ENCODE measurements around the gene RPL7A. TPM values are rescaled to one million over a fixed set of nuclear protein-coding genes. Genes with fewer than 3 reads are reported as not detected.

The RPL7A gene
- polyA plus RNA-seq, 1 donor (not counting 4 experiments of a cell fraction or from before 2014, with no cell fraction given), result 2,684 TPM

- TF ChIP-seq, protein P1, sequence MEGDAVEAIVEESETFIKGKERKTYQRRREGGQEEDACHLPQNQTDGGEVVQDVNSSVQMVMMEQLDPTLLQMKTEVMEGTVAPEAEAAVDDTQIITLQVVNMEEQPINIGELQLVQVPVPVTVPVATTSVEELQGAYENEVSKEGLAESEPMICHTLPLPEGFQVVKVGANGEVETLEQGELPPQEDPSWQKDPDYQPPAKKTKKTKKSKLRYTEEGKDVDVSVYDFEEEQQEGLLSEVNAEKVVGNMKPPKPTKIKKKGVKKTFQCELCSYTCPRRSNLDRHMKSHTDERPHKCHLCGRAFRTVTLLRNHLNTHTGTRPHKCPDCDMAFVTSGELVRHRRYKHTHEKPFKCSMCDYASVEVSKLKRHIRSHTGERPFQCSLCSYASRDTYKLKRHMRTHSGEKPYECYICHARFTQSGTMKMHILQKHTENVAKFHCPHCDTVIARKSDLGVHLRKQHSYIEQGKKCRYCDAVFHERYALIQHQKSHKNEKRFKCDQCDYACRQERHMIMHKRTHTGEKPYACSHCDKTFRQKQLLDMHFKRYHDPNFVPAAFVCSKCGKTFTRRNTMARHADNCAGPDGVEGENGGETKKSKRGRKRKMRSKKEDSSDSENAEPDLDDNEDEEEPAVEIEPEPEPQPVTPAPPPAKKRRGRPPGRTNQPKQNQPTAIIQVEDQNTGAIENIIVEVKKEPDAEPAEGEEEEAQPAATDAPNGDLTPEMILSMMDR (optimal IDR thresholded peaks at IDR 0.05 in 1 of 3, IDR thresholded peaks at IDR 0.05 in 1 of 3, conservative IDR thresholded peaks at IDR 0.05 in 1 of 3; ENCODE audit: extremely low read depth in 1 of 3, insufficient read depth in 2 of 3, low read length in 3 of 3), result no peak
- Histone ChIP-seq H3K36me3 (ENCODE audit: control insufficient read depth in 2 of 2, extremely low read depth in 1 of 2, insufficient read depth in 2 of 2, low read length in 2 of 2) (peaks cover 34 to 56% of the 10 kb centered on the region in 2 experiments), H3K9me1 (ENCODE audit: control insufficient read depth, extremely low read depth, insufficient read depth, low read length) (peaks cover 8% of the 10 kb centered on the region), H3K4me2 (ENCODE audit: control insufficient read depth, extremely low read depth, insufficient read depth, low read depth, low read length) (no peak overlapping the region), H3K79me2 (ENCODE audit: control insufficient read depth, insufficient read depth, low read length) (peaks cover 88% of the 10 kb centered on the region), H3K9ac (ENCODE audit: control insufficient read depth, extremely low read depth, insufficient read depth, low read length) (no peak overlapping the region), H4K20me1 (ENCODE audit: control insufficient read depth, extremely low read depth, insufficient read depth, low read length) (peaks cover 63% of the 10 kb centered on the region), H3K27ac (ENCODE audit: control insufficient read depth, insufficient read depth, low read length) (no peak overlapping the region), H3K4me3 (ENCODE audit: control insufficient read depth in 2 of 3, extremely low read depth in 1 of 3, insufficient read depth in 2 of 3, low read depth in 1 of 3, low read length in 3 of 3) (no peak overlapping the region), H3K9me3 (ENCODE audit: control insufficient read depth, low read depth, low read length) (no peaks in the 10 kb centered on the region), H2AFZ (ENCODE audit: control insufficient read depth, low read length) (no peak overlapping the region), H3K27me3 (ENCODE audit: control insufficient read depth, extremely low read depth, insufficient read depth, low read length) (no peaks in the 10 kb centered on the region), H3K4me1 (ENCODE audit: control insufficient read depth, extremely low read depth, insufficient read depth, low read length) (peaks cover 66% of the 10 kb centered on the region)
- FAIRE-seq (no peak), DNase-seq (ENCODE audit: low read depth, low spot score) (no peak)
- dilution Hi-C loops (cut with MboI; ENCODE audit: extremely low pct_ligation_motif_present, low sequenced_read_pairs), result no loop called here
Observed at GRCh38 chr9:133369422-133369821, 21.4 kb downstream of the RPL7A start.

DNA sequence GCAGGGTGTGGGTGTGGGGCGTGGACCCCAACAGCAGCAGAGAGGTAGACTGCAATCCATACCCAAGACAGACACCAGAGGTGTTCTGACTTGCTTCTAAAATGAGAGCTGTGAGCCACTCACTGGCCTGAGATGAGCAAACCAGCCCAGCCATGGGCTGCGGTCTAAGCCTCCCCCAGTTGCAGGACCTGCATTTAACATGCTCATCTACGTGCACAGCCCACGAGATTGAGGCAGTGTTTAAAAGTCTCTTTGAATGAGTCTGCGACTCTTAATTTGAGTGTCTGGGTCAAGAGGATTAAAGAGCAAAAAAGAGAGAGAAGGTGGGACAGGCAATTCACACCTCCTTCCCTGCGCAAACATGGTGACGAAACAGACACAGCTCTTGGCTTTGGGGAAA lies 21.9 kb downstream of the RPL7A start:
- Histone ChIP-seq H3K9ac (ENCODE audit: control insufficient read depth, extremely low read depth, insufficient read depth, low read length) (no peak overlapping the region), H3K27me3 (ENCODE audit: control insufficient read depth, extremely low read depth, insufficient read depth, low read length) (no peaks in the 10 kb centered on the region), H3K4me2 (ENCODE audit: control insufficient read depth, extremely low read depth, insufficient read depth, low read depth, low read length) (no peak overlapping the region), H3K36me3 (ENCODE audit: control insufficient read depth in 2 of 2, extremely low read depth in 1 of 2, insufficient read depth in 2 of 2, low read length in 2 of 2) (peaks cover 34 to 55% of the 10 kb centered on the region in 2 experiments), H3K4me3 (ENCODE audit: control insufficient read depth in 2 of 3, extremely low read depth in 1 of 3, insufficient read depth in 2 of 3, low read depth in 1 of 3, low read length in 3 of 3) (no peak overlapping the region), H3K27ac (ENCODE audit: control insufficient read depth, insufficient read depth, low read length) (no peak overlapping the region), H3K9me1 (ENCODE audit: control insufficient read depth, extremely low read depth, insufficient read depth, low read length) (peaks cover 8% of the 10 kb centered on the region), H3K9me3 (ENCODE audit: control insufficient read depth, low read depth, low read length) (no peaks in the 10 kb centered on the region), H3K4me1 (ENCODE audit: control insufficient read depth, extremely low read depth, insufficient read depth, low read length) (peaks cover 64% of the 10 kb centered on the region), H3K79me2 (ENCODE audit: control insufficient read depth, insufficient read depth, low read length) (peaks cover 93% of the 10 kb centered on the region), H2AFZ (ENCODE audit: control insufficient read depth, low read length) (no peak overlapping the region), H4K20me1 (ENCODE audit: control insufficient read depth, extremely low read depth, insufficient read depth, low read length) (peaks cover 62% of the 10 kb centered on the region)
- TF ChIP-seq, protein P1 (optimal IDR thresholded peaks at IDR 0.05 in 1 of 3, IDR thresholded peaks at IDR 0.05 in 1 of 3, conservative IDR thresholded peaks at IDR 0.05 in 1 of 3; ENCODE audit: extremely low read depth in 1 of 3, insufficient read depth in 2 of 3, low read length in 3 of 3), result no peak
- TF ChIP-seq EZH2 (IDR thresholded peaks at IDR 0.05; ENCODE audit: low read length), result no peak
- FAIRE-seq (no peak), DNase-seq (ENCODE audit: low read depth, low spot score) (no peak)
- dilution Hi-C loops (cut with MboI; ENCODE audit: extremely low pct_ligation_motif_present, low sequenced_read_pairs), result no loop called here
